HG02588 (cell line): ENCODE data around the gene ZNF385A.

Experiments used
- ATAC-seq: cut with Tn5 transposase; IDR thresholded peaks from one replicate; pipeline ENCODE4 v1.9.1; 2021; ENCODE audit warnings: mild to moderate bottlenecking, moderate library complexity; ENCODE audit not compliant: unreplicated experiment

The ZNF385A gene

GRCh38 chr12:54377007-54377406, 7.5 kb downstream of the ZNF385A start:
- ATAC-seq, result no peak

- ATAC-seq, result no peak
These were observed 7.9 kb downstream of the ZNF385A start for GRCh38 chr12:54376596-54376995.

GRCh38 chr12:54375259-54375579, 9.3 kb downstream of the ZNF385A start:
- ATAC-seq, result no peak

- no peak for ATAC-seq
These were observed 9.8 kb downstream of the ZNF385A start for GRCh38 chr12:54374562-54375258.

- ATAC-seq, result no peak
These were observed 10.6 kb downstream of the ZNF385A start for GRCh38 chr12:54373649-54374561.

GRCh38 chr12:54372113-54372806, 12.3 kb downstream of the ZNF385A start:
- ATAC-seq, result no peak

GRCh38 chr12:54371328-54372112, 13.0 kb downstream of the ZNF385A start:
- ATAC-seq, result no peak

GRCh38 chr12:54370171-54370730, 14.3 kb downstream of the ZNF385A start:
- no peak for ATAC-seq

GRCh38 chr12:54369597-54370131, 14.9 kb downstream of the ZNF385A start:
- no peak for ATAC-seq

- ATAC-seq, result peak; percentile 64
These were observed 15.6 kb downstream of the ZNF385A start for GRCh38 chr12:54368709-54369596.

GRCh38 chr12:54368025-54368708, 16.4 kb downstream of the ZNF385A start:
- ATAC-seq, result peak; percentile 4

GRCh38 chr12:54364413-54364812, 20.1 kb downstream of the ZNF385A start, which contains the start of gene GPR84:
TSS of gene GPR84 (minus strand) at chr12:54364486. CDS start at chr12:54363851, 635 bp downstream.
- ATAC-seq, result no peak

GRCh38 chr12:54363618-54364017, 20.9 kb downstream of the ZNF385A start:
- no peak for ATAC-seq

- no peak for ATAC-seq
These were observed 21.5 kb downstream of the ZNF385A start for GRCh38 chr12:54363047-54363446.

GRCh38 chr12:54360717-54361456, 23.6 kb downstream of the ZNF385A start:
- no peak for ATAC-seq

- no peak for ATAC-seq
These were observed 24.7 kb downstream of the ZNF385A start for GRCh38 chr12:54359762-54360351.

- ATAC-seq, result peak; percentile 96
These were observed 25.4 kb downstream of the ZNF385A start for GRCh38 chr12:54358945-54359761.
